Ovary (tissue), 3 donors: ENCODE measurements around the gene PPP1R18.

ENCODE experiments used
- CTCF ChIP-seq, 3 donors: fragments of 450-650 bp in 2 of 3; fragments of 200-600 bp in 1 of 3; IDR thresholded peaks; one replicate each; pipeline versions ENCODE4 v1.5.1 to v1.8.0; 2016 to 2022; ENCODE audit warnings: antibody characterized with exemption in 3 of 3, mild to moderate bottlenecking in 1 of 3
- POLR2A ChIP-seq: fragments of 450-650 bp; IDR thresholded peaks from one replicate; pipeline ENCODE4 v1.6.1; 2017; ENCODE audit warnings: antibody characterized with exemption, mild to moderate bottlenecking, moderate library complexity
- donor health status: DM: no; HTN: no; CAD: no.

GRCh38 chr6:30691208-30691847 lies 4.9 kb upstream of the PPP1R18 start:
- TF ChIP-seq POLR2A: no peak
- no peak for TF ChIP-seq CTCF (IDR thresholded peaks at IDR 0.05)
